K562 (cell line): ENCODE measurements around the gene ALG1. TPM values are rescaled to one million over a fixed set of nuclear protein-coding genes. Genes with fewer than 3 reads are reported as not detected.
A peak's percentile ranks its signal among the peaks of the same experiment; 100 is the strongest.

Source experiments
- ADNP ChIP-seq: fragments of 200-800 bp; sonication (Bioruptor generic); IDR thresholded peaks from 2 replicates; pipeline ENCODE4 v1.6.1; 2016; ENCODE audit warnings: missing genetic modification characterization, missing compliant biosample characterization
- DNMT1 ChIP-seq: fragments of 450-650 bp; IDR thresholded peaks from 2 replicates; pipeline ENCODE4 v1.6.1; 2016; ENCODE audit warnings: antibody characterized with exemption, mild to moderate bottlenecking
- EWSR1 ChIP-seq: fragments of 450-650 bp; IDR thresholded peaks from 2 replicates; pipeline ENCODE4 v1.6.1; 2018; ENCODE audit warnings: borderline replicate concordance, mild to moderate bottlenecking, low read depth, moderate library complexity; ENCODE audit not compliant: partially characterized antibody
- KLF6 ChIP-seq: fragments of 250-450 bp; sonication (Bioruptor Pico); IDR thresholded peaks from 2 replicates; pipeline ENCODE4 v1.4.0; 2020; ENCODE audit warnings: mild to moderate bottlenecking, moderate library complexity, borderline replicate concordance
- MEIS2 ChIP-seq: fragments of 450-650 bp; IDR thresholded peaks from 2 replicates; pipeline ENCODE4 v1.6.1; 2014; ENCODE audit warnings: mild to moderate bottlenecking; ENCODE audit not compliant: partially characterized antibody
- NCOR1 ChIP-seq: fragments of 450-650 bp; IDR thresholded peaks from 2 replicates; pipeline ENCODE4 v1.6.1; 2016; ENCODE audit warnings: mild to moderate bottlenecking, moderate library complexity
- RBM22 ChIP-seq: fragments of 200-400 bp; formaldehyde crosslinking; IDR thresholded peaks from 2 replicates; pipeline ENCODE4 v1.6.1; 2018; ENCODE audit warnings: low read length, low read depth; ENCODE audit not compliant: poor library complexity, severe bottlenecking
- RUNX1 ChIP-seq: sonication (generic); IDR thresholded peaks from 2 replicates; pipeline ENCODE4 v1.6.1; 2016; ENCODE audit warnings: antibody characterized with exemption, low read depth
- SRSF7 ChIP-seq: fragments of 200-400 bp; formaldehyde crosslinking; optimal IDR thresholded peaks from 2 replicates; pipeline ENCODE3; 2017; ENCODE audit warnings: mild to moderate bottlenecking, low read depth, low read length
- polyA plus RNA-seq, 8 experiments: library from polyadenylated mRNA; depleted of rRNA in 4 of 8; stranded (reverse) in 5 of 8; unstranded in 3 of 8; fragments of >200 nt; fragmentation: Nextera tagmentation in 2 of 8; fragmentation: Illumina TruSeq in 1 of 8; extraction: Ambion mirVana in 2 of 8; extraction: Trizol in 1 of 8; gene quantifications; 2 replicates each; pipeline versions ENCODE4 v1.2.1 to v1.2.3, GENCODE V29; 2011 to 2014; ENCODE audit warnings: inconsistent platforms in 1 of 8, missing spikeins in 1 of 8
- total RNA-seq, 7 experiments: library from RNA; depleted of rRNA in 6 of 7; stranded (reverse); fragments of >200 nt in 6 of 7; fragmentation: Illumina TruSeq in 2 of 7; extraction: Trizol in 2 of 7; gene quantifications; 2 replicates each; pipeline versions ENCODE4 v1.2.1 to v1.2.3, GENCODE V29; 2011 to 2021; ENCODE audit warnings: low replicate concordance in 1 of 7
- TF ChIP-seq, protein P1 (sequence below), 2 experiments: IDR thresholded peaks; 2 replicates each; pipeline ENCODE4 v1.6.1; 2012; ENCODE audit warnings: improper control_type of control experiment in 2 of 2, low read depth in 2 of 2, low read length in 2 of 2, borderline replicate concordance in 1 of 2
- TF ChIP-seq, protein P2 (sequence below), 2 experiments: IDR thresholded peaks; 2 replicates each; pipeline ENCODE4 v1.6.1; 2011; ENCODE audit warnings: borderline replicate concordance in 1 of 2, control low read depth in 1 of 2, low read depth in 1 of 2, low read length in 1 of 2, mild to moderate bottlenecking in 1 of 2, mixed read lengths in 1 of 2, moderate library complexity in 1 of 2; ENCODE audit not compliant: insufficient read depth in 1 of 2, insufficient read length in 1 of 2, poor library complexity in 1 of 2, severe bottlenecking in 1 of 2; ENCODE audit errors: extremely low read depth in 1 of 2
- TF ChIP-seq, protein P3 (sequence below): sonication (generic); formaldehyde crosslinking; IDR thresholded peaks from 2 replicates; pipeline ENCODE4 v1.8.0; 2023; ENCODE audit warnings: missing genetic modification reagents, mild to moderate bottlenecking, borderline replicate concordance
- TF ChIP-seq, protein P4 (sequence below): sonication (generic); formaldehyde crosslinking; IDR thresholded peaks from 2 replicates; pipeline ENCODE4 v1.8.0; 2022; ENCODE audit warnings: missing genetic modification reagents, mild to moderate bottlenecking, borderline replicate concordance
- TF ChIP-seq, protein P5 (sequence below): fragments of 450-650 bp; IDR thresholded peaks from 2 replicates; pipeline ENCODE4 v1.6.1; 2016; ENCODE audit warnings: borderline replicate concordance

Gene ALG1
- total and polyA plus RNA-seq, 9 of the 15 experiments (the other 6 are each of a cell fraction or from before 2014, with no cell fraction given) = 1.1 to 26.4 (median 18.3) TPM

DNA sequence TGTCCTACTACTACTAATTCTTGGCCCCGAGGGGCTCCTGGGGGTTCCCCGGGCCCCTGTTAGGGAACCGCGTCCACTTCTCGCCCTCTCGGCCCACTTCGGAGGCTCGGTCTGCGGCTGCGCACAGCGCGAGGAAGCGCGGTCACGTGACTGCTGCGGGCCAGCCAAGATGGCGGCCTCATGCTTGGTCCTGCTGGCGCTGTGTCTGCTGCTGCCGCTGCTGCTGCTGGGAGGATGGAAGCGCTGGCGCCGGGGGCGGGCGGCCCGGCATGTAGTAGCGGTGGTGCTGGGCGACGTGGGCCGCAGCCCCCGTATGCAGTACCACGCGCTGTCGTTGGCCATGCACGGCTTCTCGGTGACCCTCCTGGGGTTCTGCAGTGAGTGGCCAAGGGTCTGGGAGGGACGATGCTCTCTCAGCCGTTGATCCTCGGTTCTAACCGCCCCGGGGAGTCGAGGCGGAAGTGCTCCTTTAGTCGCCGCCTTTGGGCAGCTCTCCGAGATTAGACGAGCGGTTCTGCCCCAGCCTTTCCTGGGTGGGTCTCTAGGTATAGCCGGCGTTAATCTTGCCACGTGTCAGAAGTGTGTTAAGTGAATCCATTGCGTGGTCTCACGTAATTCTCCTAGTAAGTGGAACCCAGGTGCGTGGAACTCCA, at the start of gene ALG1 (continued):
- TF ChIP-seq, protein P1, sequence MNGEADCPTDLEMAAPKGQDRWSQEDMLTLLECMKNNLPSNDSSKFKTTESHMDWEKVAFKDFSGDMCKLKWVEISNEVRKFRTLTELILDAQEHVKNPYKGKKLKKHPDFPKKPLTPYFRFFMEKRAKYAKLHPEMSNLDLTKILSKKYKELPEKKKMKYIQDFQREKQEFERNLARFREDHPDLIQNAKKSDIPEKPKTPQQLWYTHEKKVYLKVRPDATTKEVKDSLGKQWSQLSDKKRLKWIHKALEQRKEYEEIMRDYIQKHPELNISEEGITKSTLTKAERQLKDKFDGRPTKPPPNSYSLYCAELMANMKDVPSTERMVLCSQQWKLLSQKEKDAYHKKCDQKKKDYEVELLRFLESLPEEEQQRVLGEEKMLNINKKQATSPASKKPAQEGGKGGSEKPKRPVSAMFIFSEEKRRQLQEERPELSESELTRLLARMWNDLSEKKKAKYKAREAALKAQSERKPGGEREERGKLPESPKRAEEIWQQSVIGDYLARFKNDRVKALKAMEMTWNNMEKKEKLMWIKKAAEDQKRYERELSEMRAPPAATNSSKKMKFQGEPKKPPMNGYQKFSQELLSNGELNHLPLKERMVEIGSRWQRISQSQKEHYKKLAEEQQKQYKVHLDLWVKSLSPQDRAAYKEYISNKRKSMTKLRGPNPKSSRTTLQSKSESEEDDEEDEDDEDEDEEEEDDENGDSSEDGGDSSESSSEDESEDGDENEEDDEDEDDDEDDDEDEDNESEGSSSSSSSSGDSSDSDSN (IDR thresholded peaks at IDR 0.05; ENCODE audit: borderline replicate concordance in 1 of 2, low read depth in 2 of 2, low read length in 2 of 2) = 0 out of 4 replicates have a peak, but pooled peaks have one; percentile 27 to 45
- TF ChIP-seq NCOR1 (no peak), RBM22 (peak; percentile 22), KLF6 (no peak), RUNX1 (no peak), DNMT1 (no peak), MEIS2 (no peak), SRSF7 (no peak), ADNP (tag) (no peak), EWSR1 (no peak)
- TF ChIP-seq, protein P2, sequence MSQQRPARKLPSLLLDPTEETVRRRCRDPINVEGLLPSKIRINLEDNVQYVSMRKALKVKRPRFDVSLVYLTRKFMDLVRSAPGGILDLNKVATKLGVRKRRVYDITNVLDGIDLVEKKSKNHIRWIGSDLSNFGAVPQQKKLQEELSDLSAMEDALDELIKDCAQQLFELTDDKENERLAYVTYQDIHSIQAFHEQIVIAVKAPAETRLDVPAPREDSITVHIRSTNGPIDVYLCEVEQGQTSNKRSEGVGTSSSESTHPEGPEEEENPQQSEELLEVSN (IDR thresholded peaks at IDR 0.05; ENCODE audit: borderline replicate concordance in 1 of 2, extremely low read depth in 1 of 2, insufficient read depth in 1 of 2, insufficient read length in 1 of 2, low read depth in 1 of 2, low read length in 1 of 2, poor library complexity in 1 of 2, severe bottlenecking in 1 of 2) = peak; percentile 33 to 72
- TF ChIP-seq, protein P3, sequence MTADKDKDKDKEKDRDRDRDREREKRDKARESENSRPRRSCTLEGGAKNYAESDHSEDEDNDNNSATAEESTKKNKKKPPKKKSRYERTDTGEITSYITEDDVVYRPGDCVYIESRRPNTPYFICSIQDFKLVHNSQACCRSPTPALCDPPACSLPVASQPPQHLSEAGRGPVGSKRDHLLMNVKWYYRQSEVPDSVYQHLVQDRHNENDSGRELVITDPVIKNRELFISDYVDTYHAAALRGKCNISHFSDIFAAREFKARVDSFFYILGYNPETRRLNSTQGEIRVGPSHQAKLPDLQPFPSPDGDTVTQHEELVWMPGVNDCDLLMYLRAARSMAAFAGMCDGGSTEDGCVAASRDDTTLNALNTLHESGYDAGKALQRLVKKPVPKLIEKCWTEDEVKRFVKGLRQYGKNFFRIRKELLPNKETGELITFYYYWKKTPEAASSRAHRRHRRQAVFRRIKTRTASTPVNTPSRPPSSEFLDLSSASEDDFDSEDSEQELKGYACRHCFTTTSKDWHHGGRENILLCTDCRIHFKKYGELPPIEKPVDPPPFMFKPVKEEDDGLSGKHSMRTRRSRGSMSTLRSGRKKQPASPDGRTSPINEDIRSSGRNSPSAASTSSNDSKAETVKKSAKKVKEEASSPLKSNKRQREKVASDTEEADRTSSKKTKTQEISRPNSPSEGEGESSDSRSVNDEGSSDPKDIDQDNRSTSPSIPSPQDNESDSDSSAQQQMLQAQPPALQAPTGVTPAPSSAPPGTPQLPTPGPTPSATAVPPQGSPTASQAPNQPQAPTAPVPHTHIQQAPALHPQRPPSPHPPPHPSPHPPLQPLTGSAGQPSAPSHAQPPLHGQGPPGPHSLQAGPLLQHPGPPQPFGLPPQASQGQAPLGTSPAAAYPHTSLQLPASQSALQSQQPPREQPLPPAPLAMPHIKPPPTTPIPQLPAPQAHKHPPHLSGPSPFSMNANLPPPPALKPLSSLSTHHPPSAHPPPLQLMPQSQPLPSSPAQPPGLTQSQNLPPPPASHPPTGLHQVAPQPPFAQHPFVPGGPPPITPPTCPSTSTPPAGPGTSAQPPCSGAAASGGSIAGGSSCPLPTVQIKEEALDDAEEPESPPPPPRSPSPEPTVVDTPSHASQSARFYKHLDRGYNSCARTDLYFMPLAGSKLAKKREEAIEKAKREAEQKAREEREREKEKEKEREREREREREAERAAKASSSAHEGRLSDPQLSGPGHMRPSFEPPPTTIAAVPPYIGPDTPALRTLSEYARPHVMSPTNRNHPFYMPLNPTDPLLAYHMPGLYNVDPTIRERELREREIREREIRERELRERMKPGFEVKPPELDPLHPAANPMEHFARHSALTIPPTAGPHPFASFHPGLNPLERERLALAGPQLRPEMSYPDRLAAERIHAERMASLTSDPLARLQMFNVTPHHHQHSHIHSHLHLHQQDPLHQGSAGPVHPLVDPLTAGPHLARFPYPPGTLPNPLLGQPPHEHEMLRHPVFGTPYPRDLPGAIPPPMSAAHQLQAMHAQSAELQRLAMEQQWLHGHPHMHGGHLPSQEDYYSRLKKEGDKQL = no peak
- TF ChIP-seq, protein P4, sequence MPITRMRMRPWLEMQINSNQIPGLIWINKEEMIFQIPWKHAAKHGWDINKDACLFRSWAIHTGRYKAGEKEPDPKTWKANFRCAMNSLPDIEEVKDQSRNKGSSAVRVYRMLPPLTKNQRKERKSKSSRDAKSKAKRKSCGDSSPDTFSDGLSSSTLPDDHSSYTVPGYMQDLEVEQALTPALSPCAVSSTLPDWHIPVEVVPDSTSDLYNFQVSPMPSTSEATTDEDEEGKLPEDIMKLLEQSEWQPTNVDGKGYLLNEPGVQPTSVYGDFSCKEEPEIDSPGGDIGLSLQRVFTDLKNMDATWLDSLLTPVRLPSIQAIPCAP (CRISPR knock-in tag) = 0 out of 2 replicates have a peak, but pooled peaks have one; percentile 19
- TF ChIP-seq, protein P5, sequence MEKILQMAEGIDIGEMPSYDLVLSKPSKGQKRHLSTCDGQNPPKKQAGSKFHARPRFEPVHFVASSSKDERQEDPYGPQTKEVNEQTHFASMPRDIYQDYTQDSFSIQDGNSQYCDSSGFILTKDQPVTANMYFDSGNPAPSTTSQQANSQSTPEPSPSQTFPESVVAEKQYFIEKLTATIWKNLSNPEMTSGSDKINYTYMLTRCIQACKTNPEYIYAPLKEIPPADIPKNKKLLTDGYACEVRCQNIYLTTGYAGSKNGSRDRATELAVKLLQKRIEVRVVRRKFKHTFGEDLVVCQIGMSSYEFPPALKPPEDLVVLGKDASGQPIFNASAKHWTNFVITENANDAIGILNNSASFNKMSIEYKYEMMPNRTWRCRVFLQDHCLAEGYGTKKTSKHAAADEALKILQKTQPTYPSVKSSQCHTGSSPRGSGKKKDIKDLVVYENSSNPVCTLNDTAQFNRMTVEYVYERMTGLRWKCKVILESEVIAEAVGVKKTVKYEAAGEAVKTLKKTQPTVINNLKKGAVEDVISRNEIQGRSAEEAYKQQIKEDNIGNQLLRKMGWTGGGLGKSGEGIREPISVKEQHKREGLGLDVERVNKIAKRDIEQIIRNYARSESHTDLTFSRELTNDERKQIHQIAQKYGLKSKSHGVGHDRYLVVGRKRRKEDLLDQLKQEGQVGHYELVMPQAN = peak; percentile 97
